Ascending aorta (tissue), 2 donors: ENCODE data around the gene LRRC23. TPM values are rescaled to one million over a fixed set of nuclear protein-coding genes. Genes with fewer than 3 reads are reported as not detected.

Experiments
- DNase-seq, 2 donors: peaks; one replicate each; pipeline ENCODE4 v3.0.0-alpha.2; 2019; ENCODE audit warnings: low spot score in 2 of 2
- H3K27ac ChIP-seq, 2 donors: fragments of 200-600 bp; sonication (generic); one replicate each; pipeline ENCODE4 v1.5.1; 2016 to 2017; ENCODE audit warnings: mild to moderate bottlenecking in 1 of 2
- H3K27me3 ChIP-seq: fragments of 200-600 bp; sonication (generic); one replicate; pipeline ENCODE4 v1.5.1; 2017
- H3K36me3 ChIP-seq, 2 donors: fragments of 200-600 bp; sonication (generic); one replicate each; pipeline ENCODE4 v1.5.1; 2016
- H3K4me1 ChIP-seq, 2 donors: fragments of 200-600 bp; sonication (generic); one replicate each; pipeline ENCODE4 v1.5.1; 2016 to 2017; ENCODE audit warnings: mild to moderate bottlenecking in 1 of 2
- H3K4me3 ChIP-seq, 2 donors: fragments of 200-600 bp; sonication (generic); one replicate each; pipeline ENCODE4 v1.5.1; 2016 to 2017; ENCODE audit warnings: mild to moderate bottlenecking in 1 of 2
- H3K9me3 ChIP-seq, 2 donors: fragments of 200-600 bp; sonication (generic); one replicate each; pipeline ENCODE4 v1.5.1; 2016
- intact Hi-C: fragments of 100-400 bp; cut with DNase I; formaldehyde crosslinking; loops from one replicate; pipeline ENCODE4 v1.15.1; 2023
- total RNA-seq: library from RNA; depleted of rRNA; stranded (reverse); fragments of >200 nt; gene quantifications from one replicate; pipeline ENCODE4 v1.1.0, GENCODE V29; 2016
- TF ChIP-seq, protein P1 (sequence below), 3 experiments: fragments of 200-600 bp in 2 of 3; fragments of 450-650 bp in 1 of 3; sonication (generic) in 2 of 3; IDR thresholded peaks; one replicate each; pipeline ENCODE4 v1.5.1; 2016 to 2019; ENCODE audit warnings: antibody characterized with exemption in 3 of 3, mild to moderate bottlenecking in 1 of 3, moderate library complexity in 1 of 3

The LRRC23 gene
- total RNA-seq, 1 donor from 2014 or later, result 6.6 TPM

DNA sequence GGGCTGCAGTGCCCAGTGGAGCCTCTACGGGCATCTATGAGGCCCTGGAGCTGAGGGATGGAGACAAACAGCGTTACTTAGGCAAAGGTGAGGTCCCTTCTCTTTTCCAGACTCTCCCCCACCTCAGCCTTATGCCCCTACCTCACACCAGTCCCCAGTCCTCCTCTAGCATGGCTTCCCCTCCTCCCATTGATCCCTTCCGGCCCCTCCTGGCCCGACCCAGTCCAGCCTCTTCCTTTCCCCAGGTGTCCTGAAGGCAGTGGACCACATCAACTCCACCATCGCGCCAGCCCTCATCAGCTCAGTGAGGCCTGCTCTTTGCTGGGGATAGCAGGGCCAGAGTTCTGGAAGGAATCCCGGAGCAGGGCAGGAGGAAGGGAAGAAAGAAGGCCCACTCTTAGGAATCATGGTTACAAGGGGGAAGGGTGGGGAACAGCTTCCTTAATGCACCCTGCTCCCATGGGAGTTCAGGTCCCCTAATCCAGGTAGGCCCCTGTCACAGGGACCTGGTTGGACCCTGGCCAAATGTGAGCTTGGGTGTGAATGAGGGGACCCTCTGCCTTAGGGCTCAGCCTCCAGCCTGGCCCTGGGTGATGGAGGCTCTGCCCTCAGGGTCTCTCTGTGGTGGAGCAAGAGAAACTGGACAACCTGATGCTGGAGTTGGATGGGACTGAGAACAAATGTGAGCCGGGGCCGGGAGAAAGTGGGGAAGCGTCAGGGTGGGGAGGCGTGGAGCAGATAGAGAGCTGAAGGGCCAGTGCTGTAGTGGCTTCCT, 12.0 kb downstream of the LRRC23 start:
- Histone ChIP-seq H3K4me3 (no peak overlapping the region), H3K9me3 (no peaks in the 10 kb centered on the region), H3K4me1 (peaks cover 4 to 11% of the 10 kb centered on the region in 2 donors), H3K27ac (peak overlapping the region in 1 of 2 donors; percentile 23), H3K27me3 (no peaks in the 10 kb centered on the region), H3K36me3 (peaks cover 10 to 21% of the 10 kb centered on the region in 2 donors)
- DNase-seq, result no peak
- intact Hi-C loops, result no loop called here
- TF ChIP-seq, protein P1, sequence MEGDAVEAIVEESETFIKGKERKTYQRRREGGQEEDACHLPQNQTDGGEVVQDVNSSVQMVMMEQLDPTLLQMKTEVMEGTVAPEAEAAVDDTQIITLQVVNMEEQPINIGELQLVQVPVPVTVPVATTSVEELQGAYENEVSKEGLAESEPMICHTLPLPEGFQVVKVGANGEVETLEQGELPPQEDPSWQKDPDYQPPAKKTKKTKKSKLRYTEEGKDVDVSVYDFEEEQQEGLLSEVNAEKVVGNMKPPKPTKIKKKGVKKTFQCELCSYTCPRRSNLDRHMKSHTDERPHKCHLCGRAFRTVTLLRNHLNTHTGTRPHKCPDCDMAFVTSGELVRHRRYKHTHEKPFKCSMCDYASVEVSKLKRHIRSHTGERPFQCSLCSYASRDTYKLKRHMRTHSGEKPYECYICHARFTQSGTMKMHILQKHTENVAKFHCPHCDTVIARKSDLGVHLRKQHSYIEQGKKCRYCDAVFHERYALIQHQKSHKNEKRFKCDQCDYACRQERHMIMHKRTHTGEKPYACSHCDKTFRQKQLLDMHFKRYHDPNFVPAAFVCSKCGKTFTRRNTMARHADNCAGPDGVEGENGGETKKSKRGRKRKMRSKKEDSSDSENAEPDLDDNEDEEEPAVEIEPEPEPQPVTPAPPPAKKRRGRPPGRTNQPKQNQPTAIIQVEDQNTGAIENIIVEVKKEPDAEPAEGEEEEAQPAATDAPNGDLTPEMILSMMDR (IDR thresholded peaks at IDR 0.05), result no peak

DNA sequence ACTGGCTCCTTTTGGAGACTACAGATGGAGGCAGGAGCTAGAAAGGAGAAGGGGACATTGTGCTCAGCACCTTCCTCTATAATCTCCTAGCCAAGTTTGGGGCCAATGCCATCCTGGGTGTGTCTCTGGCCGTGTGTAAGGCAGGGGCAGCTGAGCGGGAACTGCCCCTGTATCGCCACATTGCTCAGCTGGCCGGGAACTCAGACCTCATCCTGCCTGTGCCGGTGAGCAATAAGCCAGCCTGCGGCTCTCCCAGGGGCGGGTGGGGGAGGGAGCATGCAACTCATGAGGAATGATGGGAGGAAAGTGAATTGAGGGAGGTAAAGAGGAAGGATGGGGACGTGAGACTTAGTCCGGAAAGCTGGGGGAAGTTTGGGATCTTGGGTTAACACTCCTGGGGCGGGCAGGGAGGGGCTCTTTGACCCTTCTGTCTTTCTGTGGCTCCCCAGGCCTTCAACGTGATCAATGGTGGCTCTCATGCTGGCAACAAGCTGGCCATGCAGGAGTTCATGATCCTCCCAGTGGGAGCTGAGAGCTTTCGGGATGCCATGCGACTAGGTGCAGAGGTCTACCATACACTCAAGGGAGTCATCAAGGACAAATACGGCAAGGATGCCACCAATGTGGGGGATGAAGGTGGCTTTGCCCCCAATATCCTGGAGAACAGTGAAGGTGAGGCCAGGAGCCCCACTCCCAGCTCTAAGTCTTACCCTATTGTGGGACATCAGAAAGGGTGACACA, 13.0 kb downstream of the LRRC23 start:
- intact Hi-C loops, result no loop called here
- Histone ChIP-seq H3K9me3 (no peaks in the 10 kb centered on the region), H3K4me1 (peaks cover 4 to 11% of the 10 kb centered on the region in 2 donors), H3K4me3 (no peak overlapping the region), H3K27me3 (no peaks in the 10 kb centered on the region), H3K36me3 (peaks cover 17 to 32% of the 10 kb centered on the region in 2 donors), H3K27ac (no peak overlapping the region)
- TF ChIP-seq, protein P1 (IDR thresholded peaks at IDR 0.05), result no peak
- no peak for DNase-seq

DNA sequence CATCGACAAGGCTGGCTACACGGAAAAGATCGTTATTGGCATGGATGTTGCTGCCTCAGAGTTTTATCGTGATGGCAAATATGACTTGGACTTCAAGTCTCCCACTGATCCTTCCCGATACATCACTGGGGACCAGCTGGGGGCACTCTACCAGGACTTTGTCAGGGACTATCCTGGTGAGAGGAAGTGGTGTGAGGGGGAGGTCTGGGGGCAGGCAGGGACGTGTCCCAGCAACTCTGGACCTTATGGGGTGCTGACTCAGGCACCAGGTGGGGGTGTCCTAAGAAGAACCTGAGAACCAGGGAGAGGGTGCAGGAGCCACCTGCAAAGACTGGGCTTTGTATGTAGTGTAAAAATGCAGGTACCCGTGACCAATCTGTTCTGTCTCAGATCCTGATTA, 15.0 kb downstream of the LRRC23 start:
- DNase-seq, result no peak
- H3K9me3 ChIP-seq, result no peaks in the 10 kb centered on the region
- H3K27ac ChIP-seq, result no peak overlapping the region
- H3K27me3 ChIP-seq, result no peaks in the 10 kb centered on the region
- no peak overlapping the region for H3K4me3 ChIP-seq
- peaks cover 2 to 11% of the 10 kb centered on the region in 2 donors for H3K4me1 ChIP-seq
- intact Hi-C loops, result no loop called here
- TF ChIP-seq, protein P1 (IDR thresholded peaks at IDR 0.05), result no peak
- H3K36me3 ChIP-seq, result peaks cover 24 to 36% of the 10 kb centered on the region in 2 donors

DNA sequence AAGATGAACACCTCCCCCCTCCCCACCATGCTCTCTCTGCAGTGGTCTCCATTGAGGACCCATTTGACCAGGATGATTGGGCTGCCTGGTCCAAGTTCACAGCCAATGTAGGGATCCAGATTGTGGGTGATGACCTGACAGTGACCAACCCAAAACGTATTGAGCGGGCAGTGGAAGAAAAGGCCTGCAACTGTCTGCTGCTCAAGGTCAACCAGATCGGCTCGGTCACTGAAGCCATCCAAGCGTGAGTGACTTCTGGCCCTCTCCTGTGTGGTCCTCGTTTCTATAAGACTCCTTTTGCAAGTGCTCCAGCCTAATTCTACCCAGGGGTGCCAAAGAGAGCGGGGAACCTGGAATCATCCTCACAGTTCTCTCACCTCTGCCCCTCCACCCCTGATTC, 16.9 kb downstream of the LRRC23 start:
- peaks cover 9 to 20% of the 10 kb centered on the region in 2 donors for H3K4me1 ChIP-seq
- peaks cover 24 to 33% of the 10 kb centered on the region in 2 donors for H3K36me3 ChIP-seq
- DNase-seq, result no peak
- TF ChIP-seq, protein P1 (IDR thresholded peaks at IDR 0.05), result no peak
- intact Hi-C loops, result loop anchor here (10.0 kb wide), 1 partner anchor 577 kb away; the partner anchor contains the start of gene TNFRSF1A
- H3K27me3 ChIP-seq, result no peaks in the 10 kb centered on the region
- no peak overlapping the region for H3K4me3 ChIP-seq
- H3K27ac ChIP-seq, result no peak overlapping the region
- no peaks in the 10 kb centered on the region for H3K9me3 ChIP-seq

DNA sequence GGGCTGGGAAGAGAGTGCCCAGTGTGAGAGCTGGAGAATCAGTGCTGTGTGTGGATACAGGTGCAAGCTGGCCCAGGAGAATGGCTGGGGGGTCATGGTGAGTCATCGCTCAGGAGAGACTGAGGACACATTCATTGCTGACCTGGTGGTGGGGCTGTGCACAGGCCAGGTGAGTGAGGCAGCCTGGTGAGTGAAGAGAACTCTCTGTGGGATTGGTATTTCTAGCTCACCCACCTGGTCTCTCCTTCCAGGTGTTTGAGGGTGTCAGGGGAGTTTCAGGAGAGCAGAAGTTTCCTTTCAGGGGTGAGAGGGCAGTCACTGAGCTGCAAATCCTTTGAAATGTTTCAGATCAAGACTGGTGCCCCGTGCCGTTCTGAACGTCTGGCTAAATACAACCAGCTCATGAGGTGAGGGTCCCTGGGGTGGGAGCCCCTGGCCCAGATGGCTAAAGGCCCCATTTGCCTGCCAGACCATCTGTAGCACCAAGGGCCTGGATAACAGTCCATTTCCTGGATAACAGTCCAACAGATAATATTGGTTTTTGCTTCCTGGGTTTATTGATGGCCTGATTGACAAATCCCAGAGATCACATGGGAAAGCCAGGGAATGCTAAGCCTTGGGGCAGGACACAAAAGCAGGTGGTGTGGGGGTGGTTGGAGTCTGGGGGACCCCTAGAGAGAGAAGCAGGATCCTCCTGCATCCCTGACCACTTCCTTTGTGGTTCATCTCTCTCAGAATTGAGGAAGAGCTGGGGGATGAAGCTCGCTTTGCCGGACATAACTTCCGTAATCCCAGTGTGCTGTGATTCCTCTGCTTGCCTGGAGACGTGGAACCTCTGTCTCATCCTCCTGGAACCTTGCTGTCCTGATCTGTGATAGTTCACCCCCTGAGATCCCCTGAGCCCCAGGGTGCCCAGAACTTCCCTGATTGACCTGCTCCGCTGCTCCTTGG, 17.6 kb downstream of the LRRC23 start:
- no peaks in the 10 kb centered on the region for H3K9me3 ChIP-seq
- no peak overlapping the region for H3K27ac ChIP-seq
- peaks cover 12 to 23% of the 10 kb centered on the region in 2 donors for H3K4me1 ChIP-seq
- no peak for DNase-seq
- intact Hi-C loops, result loop anchor here (10.0 kb wide), 1 partner anchor 577 kb away; the partner anchor contains the start of gene TNFRSF1A
- peaks cover 23 to 27% of the 10 kb centered on the region in 2 donors for H3K36me3 ChIP-seq
- H3K27me3 ChIP-seq, result no peaks in the 10 kb centered on the region
- TF ChIP-seq, protein P1 (IDR thresholded peaks at IDR 0.05), result no peak
- H3K4me3 ChIP-seq, result no peak overlapping the region
